Measurements from ENCODE around the gene RBM47.
"Not testable (repeated sequence)": the region's sequence is repeated elsewhere in the genome, so short reads cannot be mapped to it uniquely, and the experiment has no call there.

The RBM47 gene
- total RNA-seq = 0.18 to 0.43 reads per million in 2 experiments

DNA sequence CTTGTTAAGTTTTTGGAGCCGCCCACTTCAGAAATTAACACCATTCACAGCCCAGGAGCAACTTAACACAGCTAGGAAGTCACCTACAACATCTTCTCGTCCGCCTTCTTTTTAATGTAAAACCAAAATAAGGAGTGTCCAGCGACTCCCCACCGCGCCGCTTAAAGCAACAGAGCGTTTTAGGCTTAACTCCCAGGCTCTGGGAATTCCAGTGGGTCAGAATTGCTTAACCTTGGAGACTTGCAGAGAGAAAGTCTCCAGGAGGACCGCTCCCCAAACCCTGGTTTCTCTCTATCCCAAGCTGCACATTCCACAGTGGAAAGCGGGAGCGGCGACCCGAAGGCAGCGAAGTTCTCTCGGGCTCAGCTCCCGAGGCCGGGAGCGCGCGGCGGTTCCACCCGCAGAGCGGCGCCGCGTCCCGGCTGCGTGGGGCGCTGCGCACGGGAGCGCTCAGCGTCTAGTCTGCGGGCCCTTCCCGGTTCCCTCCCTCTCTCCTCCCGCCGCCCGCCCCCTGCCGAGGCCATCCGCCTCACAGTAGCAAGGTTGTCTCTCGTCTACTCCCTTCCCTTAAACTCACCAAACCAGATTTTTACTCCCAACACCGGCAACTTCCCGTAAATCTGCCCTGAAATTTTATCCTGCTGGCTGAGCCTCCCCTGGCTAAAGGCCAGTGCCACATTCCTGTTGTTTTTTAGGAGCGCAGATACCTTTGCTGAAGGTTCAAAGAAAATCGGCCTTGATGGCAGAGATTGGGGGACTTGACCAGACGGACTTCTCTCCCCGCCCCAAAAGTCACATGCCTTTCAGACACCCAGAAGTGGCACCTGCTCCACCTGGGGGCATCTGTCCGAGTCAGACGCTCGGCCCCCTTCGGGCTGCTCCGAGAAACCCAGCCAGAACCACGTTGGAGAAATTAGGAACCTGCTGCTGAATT, at the start of gene RBM47:
TSS of gene RBM47 (minus strand) at position 464 of the 934 bp plus-strand sequence. CDS start 190,971 bp downstream, outside the sequence.
- DNase-seq (ENCODE audit: low read depth) = no peak

DNA sequence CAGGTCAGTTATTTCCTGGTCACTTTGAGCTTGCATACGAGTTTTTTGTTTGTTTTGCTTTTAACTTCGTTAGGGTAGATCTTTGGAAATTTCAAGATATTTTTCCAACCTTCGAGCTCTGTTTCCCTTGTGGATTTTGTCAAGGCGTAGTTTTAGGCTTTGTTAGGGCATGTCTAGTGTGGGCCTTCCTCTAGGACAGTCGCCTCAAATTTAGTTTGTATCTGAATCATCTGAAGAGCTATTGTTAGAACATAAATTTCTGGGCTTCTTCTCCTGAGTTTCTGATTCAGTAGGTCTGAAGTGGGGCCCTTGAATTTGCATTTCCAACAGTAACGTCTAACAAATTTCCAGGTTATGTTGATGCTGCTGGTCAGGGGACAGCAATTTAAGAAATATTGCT, 48.8 kb upstream of the RBM47 start:
- no peak for DNase-seq (ENCODE audit: low read depth)

DNA sequence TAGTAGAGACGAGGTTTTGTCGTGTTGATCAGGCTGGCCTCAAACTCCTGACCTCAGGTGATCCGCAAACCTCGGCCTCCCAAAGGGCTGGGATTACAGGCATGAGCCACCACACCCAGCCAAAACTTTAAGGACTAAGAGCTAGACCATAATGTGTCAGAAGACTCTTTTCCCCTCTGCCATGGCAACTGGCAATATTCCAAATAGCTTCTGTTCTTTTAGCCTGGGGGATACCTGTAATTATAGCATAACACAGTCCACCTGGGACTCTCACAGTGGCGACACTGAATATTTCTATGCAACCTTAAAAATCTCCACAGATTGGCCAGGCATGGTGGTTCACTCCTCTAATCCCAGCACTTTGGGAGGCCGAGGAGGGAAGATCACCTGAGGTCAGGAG, 45.5 kb upstream of the RBM47 start:
- no peak for DNase-seq (ENCODE audit: low read depth)

DNA sequence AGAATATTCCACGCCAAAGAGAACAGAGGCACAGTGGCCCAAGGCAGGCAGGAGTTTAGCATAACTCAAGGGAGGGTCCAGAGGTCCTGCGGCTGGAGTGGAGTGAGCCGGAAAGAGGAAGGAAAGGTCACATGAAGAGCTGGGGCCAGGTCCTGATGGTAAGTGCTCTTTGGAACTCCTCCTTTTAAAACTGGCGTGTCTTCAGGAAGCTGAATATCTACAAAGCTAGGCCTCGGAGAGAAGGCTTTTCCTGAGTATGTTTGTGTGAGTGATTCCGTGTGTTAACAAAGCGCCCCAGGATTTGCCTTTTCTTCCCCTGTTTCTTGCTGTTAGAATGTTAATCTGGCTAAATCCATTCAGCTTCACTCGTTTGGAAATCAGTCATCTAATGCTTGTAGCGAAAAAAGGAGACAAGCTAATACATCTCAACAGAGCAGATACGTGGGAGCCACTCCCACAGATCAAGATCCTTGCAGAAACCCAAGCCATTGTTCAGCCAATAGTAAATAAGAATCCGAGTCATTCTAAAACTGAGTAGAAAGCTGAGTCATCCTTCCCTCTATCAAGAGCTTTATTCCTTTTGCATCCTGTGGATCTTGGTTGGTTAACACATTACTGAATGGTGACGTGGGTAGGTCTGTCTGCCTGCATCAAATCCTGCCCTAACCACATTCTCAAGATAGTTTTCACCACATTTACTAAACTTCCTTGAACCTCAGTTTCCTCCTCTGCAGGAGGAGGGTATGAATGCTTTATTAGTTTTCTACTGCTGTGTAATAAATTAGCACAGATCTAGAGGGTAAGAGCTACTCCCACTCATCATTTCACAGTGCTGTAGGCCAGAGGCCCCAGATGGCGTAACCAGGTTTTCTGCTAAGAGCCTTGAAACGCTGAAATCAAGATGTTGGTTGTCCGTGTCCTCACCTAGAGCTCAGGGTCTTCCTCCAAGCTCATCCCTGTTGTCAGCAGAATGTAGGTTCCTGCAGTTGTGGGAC, 43.2 kb upstream of the RBM47 start:
- DNase-seq (ENCODE audit: low read depth) = peak; percentile 9

DNA sequence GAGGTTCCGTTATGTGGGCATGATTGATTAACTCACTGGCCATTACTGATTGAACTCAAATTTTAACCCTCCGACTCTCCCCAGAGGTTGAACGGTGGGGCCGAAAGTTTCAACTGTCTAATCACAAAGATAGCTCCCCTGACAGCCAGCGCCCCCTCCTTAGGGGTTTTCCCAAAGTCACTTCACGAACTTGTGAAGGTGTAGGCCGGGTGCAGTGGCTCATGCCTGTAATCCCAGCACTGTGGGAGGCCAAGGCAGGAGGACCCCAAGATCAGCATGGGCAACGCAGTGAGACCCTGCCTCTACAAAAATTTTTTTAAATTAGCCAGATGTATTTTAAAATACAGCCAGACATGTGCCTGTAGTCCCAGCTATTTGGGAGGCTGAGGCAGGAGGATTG, 39.8 kb upstream of the RBM47 start:
- DNase-seq (ENCODE audit: low read depth) = no peak

DNA sequence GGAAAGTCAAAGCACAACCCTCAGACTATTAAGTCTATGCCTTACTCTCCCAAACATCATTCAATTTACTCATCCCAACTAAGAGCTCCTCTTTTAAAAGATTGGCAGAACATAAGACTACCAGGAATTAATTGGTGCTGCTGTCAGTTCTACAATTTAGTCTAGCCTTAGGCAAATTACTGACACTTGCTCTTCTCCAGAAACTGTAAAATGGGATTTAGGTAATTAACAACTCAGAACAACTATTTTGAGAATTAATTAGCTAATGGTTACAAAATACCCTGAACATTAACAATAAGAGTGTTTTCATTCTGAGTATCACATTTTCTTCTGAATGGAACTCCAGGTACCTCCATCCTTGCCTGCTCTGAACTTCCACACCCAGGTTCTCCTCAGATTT, 36.2 kb upstream of the RBM47 start:
- DNase-seq (ENCODE audit: low read depth) = no peak

DNA sequence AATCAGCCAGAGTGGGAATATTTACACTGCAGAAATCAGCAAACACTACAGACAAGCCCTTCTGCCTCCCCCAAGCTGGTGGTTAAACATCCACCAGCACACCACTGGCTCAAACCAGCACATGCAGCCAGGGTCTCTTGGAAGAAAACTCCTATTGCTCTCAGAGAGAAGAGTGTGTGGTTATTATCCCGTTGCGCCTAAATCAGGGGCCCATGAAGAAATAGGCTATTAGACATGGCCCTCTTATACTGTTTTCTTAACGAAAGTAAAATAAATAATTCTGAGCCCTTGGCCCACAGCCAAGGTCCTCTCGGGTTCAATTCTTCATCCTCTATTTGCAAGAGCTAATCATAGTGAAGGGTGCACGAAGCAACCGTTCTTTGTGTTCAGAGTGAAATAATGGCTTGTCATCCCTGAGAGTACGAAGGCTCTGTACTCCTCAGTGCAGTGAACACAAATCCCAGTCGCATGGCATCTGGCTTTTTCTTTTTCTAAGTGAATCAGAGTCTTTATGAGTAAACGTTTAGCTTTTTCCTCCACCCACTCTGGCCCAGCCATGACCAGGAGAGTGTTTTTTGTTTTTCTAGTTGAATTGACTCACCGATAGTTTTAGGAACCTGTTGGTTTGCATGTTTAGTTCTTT, 33.4 kb upstream of the RBM47 start:
- no peak for DNase-seq (ENCODE audit: low read depth)

DNA sequence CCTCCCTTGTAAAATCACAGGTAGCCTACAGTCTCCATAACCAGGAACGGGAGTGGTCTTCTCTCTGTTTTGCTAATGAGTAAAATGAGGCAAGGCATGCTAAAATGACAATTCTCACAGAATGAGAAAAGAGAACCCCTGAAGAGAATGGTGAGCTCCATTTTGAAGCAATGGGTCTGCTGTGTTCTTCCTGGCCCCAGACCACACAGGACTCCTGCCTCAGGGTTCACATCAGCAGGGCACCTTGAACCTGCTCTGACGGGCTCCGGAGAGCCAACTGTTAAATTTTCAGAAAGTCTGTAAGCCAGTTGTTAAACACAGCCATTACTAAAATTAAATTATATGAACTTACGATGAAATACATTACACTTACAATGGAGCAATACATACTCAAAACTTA, 32.1 kb upstream of the RBM47 start:
- no peak for DNase-seq (ENCODE audit: low read depth)

DNA sequence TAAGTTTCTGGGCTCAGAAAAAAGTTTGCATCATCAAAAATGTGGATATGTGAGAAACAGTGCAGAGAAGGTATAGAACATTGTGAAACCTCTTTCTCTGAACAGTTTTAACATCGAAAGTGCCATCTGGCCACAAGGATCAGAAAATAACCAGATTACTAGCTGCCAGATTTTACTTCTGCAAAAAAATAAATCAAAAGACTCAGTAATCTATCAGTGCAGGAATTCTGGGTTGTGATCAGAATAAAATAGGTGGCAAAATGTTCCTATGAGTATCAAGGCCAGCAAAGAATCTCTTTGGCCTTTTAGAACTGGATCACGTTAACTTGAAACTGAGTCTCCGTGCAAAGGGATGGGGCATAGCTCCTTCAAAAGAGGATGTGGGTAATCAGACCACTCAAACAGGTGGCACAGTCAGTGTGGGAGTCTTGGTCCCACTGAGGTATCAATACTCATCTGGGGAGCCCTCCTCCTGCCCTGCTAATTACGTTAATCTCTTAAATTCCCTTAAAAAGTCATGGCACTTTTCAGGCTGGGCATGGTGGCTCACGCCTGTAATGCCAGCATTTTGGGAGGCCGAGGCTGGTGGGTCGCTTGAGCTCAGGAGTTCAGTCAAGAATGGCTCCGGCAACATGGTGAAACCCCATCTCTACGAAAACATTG, 26.7 kb upstream of the RBM47 start:
- DNase-seq (ENCODE audit: low read depth) = no peak

DNA sequence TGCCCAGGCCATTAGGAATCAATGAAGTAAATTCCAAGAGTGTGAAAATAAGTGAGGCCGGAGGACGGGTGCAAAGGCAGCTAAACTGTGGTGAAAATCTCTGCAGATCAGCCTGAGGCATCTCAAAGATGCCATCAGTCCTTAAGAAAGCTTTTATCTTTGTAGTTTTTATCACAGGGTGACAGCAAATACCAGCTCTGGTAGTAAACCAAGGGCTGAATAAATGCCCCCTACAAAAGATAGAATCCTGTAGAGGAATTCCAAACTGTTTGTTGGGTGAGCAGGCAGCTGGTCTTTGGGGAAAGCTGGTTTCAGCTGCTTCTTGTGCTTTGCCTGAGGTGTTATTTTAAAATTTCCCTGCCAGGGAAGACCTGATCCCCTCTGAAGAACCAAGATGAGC, 21.6 kb upstream of the RBM47 start:
- DNase-seq (ENCODE audit: low read depth) = no peak

DNA sequence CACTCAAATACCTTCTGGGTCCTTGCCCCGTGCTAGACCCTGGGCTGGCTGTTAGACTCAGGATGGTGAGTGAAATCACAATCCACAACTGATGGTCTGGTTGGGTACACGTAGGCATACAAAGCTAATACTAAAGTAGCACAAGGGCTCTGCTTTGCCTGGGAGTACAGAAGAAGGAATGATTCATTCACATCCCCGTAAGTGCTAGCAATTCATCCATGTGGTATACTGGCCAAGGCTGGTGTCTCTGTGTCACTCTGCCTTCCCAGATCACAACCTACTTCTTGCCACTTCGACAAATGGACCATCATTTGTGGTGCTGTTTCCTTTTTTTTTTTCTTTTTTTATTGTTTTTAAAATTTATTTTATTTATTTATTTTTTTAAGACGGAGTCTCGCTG, 19.7 kb upstream of the RBM47 start:
- DNase-seq (ENCODE audit: low read depth) = no peak

DNA sequence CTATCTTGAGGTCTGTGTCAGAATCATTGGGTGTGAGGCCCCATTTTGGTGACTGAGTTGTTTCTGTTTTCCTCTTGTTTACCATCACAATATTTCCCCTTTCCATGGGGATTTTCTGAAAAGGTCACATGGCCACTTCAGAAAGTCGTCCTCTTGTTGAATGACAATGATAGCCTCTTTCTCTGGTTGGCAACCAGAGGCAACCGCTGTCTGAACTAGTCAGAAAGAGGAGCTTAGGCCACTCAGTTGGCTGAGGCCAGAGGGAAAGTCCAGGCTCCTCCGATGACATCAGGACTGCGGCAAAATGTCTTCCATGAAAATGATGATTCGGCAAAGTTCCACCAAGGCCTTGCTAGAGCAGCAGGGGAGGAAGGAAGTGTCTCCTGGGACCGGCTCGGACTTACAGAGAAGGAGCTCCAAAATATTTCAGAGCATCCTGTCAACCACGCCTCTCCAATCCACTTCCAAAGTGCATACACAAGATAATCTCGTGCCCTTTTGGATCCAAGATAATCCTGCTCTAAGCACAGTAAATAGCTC, 19.1 kb upstream of the RBM47 start:
- no peak for DNase-seq (ENCODE audit: low read depth)

DNA sequence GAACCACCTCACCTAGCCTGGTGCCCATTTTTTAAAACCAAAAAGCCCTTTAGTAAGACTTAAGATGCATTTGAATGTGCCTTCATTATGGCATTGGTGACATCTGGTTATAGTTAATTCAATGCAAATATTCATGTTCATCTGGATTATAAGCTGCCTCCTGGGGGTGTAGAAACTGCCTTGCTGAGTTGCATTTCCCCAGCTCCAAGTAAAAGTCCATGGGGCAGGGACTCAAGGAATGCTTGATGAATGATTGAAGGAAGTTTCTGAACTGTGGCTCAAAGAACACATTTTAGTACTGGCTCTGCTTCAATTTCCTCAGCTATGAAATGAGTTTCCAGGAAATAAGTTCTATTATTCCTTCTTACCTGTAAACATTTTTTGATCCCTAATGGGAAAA, 18.5 kb upstream of the RBM47 start:
- DNase-seq (ENCODE audit: low read depth) = no peak

DNA sequence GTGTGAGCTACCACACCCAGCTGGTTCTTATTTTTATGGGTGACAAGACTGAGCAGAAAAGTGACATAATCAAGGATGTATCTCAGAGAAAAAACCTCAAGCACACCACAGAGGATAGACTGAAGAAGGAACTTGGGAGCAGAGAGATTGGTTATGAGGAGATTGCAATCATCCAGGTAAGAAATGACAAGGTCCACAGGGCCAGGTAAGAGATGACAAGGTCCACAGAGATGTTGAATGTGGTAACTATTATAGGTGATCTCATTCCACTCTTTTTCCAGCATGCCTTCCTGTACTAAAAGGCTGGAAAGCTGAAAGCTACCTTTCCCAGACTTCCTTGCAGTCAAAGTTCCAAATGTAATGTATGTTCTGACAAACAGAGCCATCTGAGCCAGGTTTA, 15.9 kb upstream of the RBM47 start:
- DNase-seq (ENCODE audit: low read depth) = no peak

DNA sequence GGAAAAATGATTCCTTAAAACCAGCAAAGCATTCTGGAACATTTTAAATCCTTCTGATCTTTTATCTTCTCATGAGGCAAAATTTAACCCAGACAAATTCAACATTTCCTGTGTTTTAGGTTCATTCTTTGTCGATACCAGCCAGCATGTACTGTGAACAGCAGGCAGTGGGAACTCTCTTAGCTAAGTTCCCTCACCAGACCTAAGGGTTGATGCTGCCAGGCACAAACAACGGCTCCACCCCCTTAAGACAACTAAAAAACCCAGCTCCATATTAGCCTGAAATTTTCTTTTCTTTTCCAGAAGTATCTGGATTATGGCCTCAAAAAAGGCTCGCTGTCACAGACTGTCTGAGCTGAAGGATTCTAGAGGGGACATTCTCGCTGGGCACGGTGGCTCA, 2.4 kb upstream of the RBM47 start:
- DNase-seq (ENCODE audit: low read depth) = no peak

DNA sequence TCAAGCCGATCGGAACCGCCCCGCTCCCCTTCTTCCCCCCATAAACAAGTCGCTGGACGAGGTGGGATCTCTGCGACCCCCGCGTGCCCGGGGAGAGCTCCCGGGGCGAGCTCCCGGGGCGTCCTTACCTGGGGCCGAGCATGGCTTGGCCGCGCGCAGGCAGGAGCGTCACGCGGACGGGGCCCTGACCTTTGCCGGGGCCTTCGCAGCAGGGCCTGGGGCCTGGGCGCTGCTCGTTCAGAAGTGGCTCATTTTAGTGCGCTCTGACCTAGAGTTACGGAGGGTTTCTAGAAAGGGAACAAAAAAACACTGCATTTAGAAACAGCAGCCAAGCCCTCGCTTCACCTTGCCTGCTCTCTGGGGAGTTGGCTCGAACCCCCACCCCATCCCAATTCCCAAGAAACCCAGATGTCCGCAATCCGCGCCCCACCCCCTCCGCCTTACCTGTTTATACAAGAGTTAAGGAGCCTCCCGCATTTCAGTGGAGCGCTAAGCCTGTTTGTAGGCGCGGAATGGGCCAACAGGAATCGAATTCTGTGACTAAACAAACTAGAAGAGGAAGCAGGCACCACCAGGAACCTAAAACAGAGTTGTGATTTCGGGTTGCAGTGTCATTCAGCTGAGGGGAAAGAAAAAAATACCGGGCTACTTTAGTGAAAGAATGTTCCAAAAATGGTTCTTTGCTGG, 814 bp upstream of the RBM47 start:
- no peak for DNase-seq (ENCODE audit: low read depth)

DNA sequence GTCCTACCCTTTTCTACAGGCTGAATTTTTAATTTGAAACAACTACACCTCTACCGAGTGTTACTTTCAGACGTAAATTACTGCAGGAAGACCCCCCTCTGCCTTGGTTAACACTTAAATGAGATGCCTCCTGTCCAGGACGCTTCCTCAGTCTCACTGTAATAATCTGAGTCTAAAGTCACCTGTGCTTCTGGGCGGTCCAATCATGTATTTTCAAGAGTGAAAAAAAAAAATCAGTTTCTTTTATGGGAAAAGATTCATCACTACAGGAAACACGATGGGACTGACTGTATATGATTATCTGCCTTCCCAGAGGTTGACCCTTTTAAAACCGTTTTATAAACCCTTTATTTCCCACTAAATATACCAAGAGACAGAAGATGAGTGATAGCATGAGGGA, 776 bp downstream of the RBM47 start:
- DNase-seq (ENCODE audit: low read depth) = no peak

DNA sequence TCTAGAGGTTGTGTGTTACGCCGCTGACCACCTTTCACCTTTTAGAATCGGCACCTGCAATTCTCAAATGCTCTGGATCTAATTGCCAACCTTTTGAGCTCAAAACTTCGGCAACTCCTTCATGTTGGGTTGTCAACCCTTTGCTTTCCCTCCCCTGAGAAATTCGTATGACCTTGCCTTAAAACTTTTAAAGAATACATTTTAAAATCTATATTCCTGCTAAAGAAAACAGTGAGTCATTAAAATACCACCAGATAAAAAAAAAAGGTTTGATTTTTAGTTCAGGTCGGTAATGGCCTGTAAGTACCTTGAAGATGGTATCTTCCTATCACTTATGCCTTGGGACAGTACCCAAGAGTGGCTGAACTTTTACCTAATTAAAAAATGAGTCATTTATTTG, 1.3 kb downstream of the RBM47 start:
- DNase-seq (ENCODE audit: low read depth) = not testable (repeated sequence)

DNA sequence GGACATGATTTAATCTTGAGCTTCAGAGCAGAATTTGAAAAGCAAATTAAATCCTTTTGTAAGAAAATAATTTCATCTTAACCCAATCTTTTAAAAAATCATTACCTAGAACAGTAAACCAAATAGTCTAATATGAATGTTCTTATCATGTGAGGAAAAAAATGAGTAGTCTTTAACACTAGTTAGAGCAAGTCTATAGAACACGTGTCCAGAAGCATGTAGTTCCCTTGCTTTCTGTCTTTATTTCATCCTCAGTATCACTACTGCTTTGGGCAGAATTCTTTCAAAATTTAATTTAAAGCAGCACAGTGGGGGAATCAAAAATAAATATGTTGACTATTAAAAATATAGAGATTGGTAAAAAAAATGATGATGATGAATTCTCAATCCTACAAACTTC, 2.1 kb downstream of the RBM47 start:
- no peak for DNase-seq (ENCODE audit: low read depth)

DNA sequence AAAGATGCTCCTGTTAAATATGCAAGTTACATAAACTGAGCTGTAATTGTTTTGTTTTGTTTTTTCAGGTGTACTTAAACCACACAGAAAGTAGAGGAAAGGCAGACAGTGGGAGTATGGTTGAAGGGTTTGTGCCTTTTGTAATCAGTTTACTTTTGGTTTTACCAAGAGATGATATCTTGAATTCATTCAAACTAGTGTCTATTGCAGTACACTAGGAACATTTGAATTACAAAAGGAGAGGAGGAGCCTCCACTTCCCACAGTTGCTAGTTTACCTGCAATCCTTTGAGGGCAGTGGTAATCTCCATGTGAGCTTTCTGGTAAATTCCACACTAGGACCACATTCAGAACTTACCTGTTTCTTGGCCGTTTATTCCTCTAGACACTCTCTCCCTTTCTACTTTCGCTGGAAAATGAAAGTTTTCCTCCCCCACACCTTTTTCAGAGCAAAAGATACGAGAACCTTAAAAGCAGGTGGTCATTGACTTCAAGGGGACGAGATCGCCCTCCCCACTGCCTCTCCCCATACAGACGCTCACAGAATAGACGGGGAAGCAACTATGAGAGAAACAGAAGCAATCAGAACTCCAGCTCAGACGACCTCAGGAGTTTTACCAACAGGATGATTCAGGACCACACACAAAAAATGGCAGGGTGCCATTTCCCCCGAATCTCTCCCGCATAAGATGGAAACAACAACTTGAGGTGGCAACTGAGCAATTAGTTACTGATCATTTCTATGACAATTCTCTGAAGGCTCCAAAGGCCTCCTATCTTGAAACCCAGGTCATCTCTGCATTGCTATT, 3.3 kb downstream of the RBM47 start:
- DNase-seq (ENCODE audit: low read depth) = no peak

Measured in T follicular helper cell (primary cell).